Activated CD8-positive, alpha-beta memory T cell treated with anti-CD3 and anti-CD28 coated beads, Interleukin-2, amount 10 ng/mL, durations not matched to agents 7 days and 5 days (primary cell): Measurements from ENCODE around the gene CA6. TPM values are rescaled to one million over a fixed set of nuclear protein-coding genes. Genes with fewer than 3 reads are reported as not detected.
"Not testable (repeated sequence)": the region's sequence is repeated elsewhere in the genome, so short reads cannot be mapped to it uniquely, and the experiment has no call there.

ENCODE experiments used
- ATAC-seq: fragments of 150-1000 bp; cut with Tn5 transposase; one replicate; pipeline ENCODE4 v1.10.0; 2021; ENCODE audit warnings: moderate library complexity
- CTCF ChIA-PET: fragments of 350-600 bp; sonication (Branson Sonifier 250); formaldehyde crosslinking; loops from one replicate; lab custom pipeline; 2021; ENCODE audit warnings: antibody characterized with exemption; lab: Charles Lee
- DNase-seq: peaks from one replicate; pipeline ENCODE4 v3.0.0-alpha.2; 2020
- H3K27ac Mint-ChIP-seq: one replicate; pipeline ENCODE4 v1.8.0; 2021; ENCODE audit warnings: mild to moderate bottlenecking, mixed read lengths
- H3K27me3 Mint-ChIP-seq: one replicate; pipeline ENCODE4 v1.8.0; 2021; ENCODE audit warnings: mixed read lengths
- H3K36me3 Mint-ChIP-seq: one replicate; pipeline ENCODE4 v1.8.0; 2021; ENCODE audit warnings: mild to moderate bottlenecking, mixed read lengths
- H3K4me1 Mint-ChIP-seq: one replicate; pipeline ENCODE4 v1.8.0; 2021; ENCODE audit warnings: mixed read lengths
- H3K4me3 Mint-ChIP-seq: one replicate; pipeline ENCODE4 v1.8.0; 2021; ENCODE audit warnings: mild to moderate bottlenecking, moderate library complexity, mixed read lengths
- H3K9me3 Mint-ChIP-seq: one replicate; pipeline ENCODE4 v1.8.0; 2022; ENCODE audit warnings: low read depth, mixed read lengths
- total RNA-seq, 2 experiments: library from RNA; stranded (reverse); gene quantifications; one replicate each; pipeline ENCODE4 v1.2.3, GENCODE V29; 2021

The CA6 gene
- total RNA-seq, 2 experiments from 2014 or later = 4.8 to 10.1 TPM

DNA sequence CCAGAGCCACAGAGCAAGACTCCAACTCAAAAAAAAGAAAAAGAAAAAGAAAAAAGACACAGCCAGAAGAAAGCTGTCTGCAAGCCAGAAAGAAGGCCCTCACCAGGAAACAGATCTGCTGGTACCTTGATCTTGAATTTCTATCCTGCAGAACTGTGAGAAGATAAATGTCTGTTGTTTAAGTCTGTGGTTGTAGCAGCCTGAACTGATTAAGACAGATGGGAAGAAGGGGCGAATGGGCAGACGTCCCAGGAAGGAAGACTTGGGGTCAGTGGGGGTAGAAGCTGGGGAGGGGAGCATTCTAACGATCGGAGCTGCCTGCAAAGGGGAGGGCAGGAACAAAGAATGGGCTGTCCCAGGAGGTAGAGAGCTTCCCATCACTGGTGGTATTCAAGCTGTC is 74.2 kb downstream of the CA6 start:
- CTCF ChIA-PET = interaction anchor here (1.1 to 2.4 kb wide), 2 partner anchors 10 to 15 kb away, joined by 3 to 9 read pairs; no protein-coding TSS in a partner anchor
- Mint-ChIP-seq H3K4me3 (no peak overlapping the region), H3K4me1 (no peaks in the 10 kb centered on the region), H3K27ac (no peak overlapping the region), H3K36me3 (no peaks in the 10 kb centered on the region), H3K27me3 (peaks cover 16% of the 10 kb centered on the region), H3K9me3 (no peaks in the 10 kb centered on the region)
- ATAC-seq (no peak), DNase-seq (no peak)

GRCh38 chr1:9020305-9020704 is 74.6 kb downstream of the CA6 start:
- no peak overlapping the region for H3K27ac Mint-ChIP-seq
- DNase-seq (no peak), ATAC-seq (no peak)
- H3K27me3 Mint-ChIP-seq = peaks cover 16% of the 10 kb centered on the region
- CTCF ChIA-PET = interaction anchor here (2.4 kb wide), 1 partner anchor 15 kb away, joined by 9 read pairs; no protein-coding TSS in a partner anchor
- H3K9me3 Mint-ChIP-seq = no peaks in the 10 kb centered on the region
- H3K4me1 Mint-ChIP-seq = no peaks in the 10 kb centered on the region
- H3K36me3 Mint-ChIP-seq = no peaks in the 10 kb centered on the region
- no peak overlapping the region for H3K4me3 Mint-ChIP-seq

DNA sequence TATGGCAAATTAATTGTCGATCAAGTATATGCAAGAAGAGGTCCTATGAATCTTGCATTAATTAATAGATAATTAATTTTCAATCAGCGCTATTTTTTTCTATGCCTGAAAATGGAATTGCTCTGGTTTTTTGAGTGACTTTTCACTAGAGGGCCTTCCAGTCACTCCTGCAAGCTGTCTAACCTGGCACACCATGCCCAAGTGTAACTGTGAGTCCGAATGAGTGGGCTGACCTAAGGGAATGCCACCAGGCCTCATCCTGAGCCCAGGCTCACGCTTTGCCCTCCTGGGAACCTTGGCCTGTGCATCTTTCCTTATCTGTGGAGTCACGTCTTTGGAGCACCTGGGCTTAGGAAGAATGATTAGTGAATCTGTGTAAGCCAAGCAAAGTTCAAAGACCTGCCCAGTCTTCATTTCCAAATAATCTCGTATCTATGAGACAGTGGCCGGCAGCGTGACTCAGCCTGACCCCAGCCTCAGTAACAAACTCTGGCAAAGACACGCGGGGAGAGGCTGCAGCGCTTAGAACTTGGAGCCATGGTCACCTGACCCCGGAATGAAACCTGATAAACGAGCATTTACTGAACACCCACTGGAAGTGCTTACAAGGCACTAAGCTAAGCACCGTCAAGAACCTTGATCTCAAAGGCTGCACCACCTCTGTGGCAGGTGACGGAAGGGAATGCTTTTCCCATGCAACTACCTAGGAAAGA is 76.5 kb downstream of the CA6 start:
- H3K27ac Mint-ChIP-seq, H3K9me3 Mint-ChIP-seq, H3K4me1 Mint-ChIP-seq, DNase-seq, H3K36me3 Mint-ChIP-seq, ATAC-seq, H3K4me3 Mint-ChIP-seq: not testable (repeated sequence)
- CTCF ChIA-PET = interaction anchor here (2.4 kb wide), 1 partner anchor 17 kb away, joined by 9 read pairs; no protein-coding TSS in a partner anchor
- peaks cover 16% of the 10 kb centered on the region for H3K27me3 Mint-ChIP-seq

GRCh38 chr1:9022773-9023172 is 77.1 kb downstream of the CA6 start:
- no peak overlapping the region for H3K27ac Mint-ChIP-seq
- H3K9me3 Mint-ChIP-seq = no peaks in the 10 kb centered on the region
- CTCF ChIA-PET = interaction anchor here (2.0 kb wide), 1 partner anchor 78 kb away, joined by 4 read pairs; no protein-coding TSS in a partner anchor
- H3K36me3 Mint-ChIP-seq = no peaks in the 10 kb centered on the region
- H3K27me3 Mint-ChIP-seq = peaks cover 17% of the 10 kb centered on the region
- no peak overlapping the region for H3K4me3 Mint-ChIP-seq
- DNase-seq = no peak
- H3K4me1 Mint-ChIP-seq = no peaks in the 10 kb centered on the region
- no peak for ATAC-seq

Other genes with a start within 250 kb of the CA6 start
- 10 to 100 TPM; 38.3 TPM for gene RERE, start 128.2 kb upstream of the CA6 start, total RNA-seq
- 1,000 to 10,000 TPM; 2,070 to 2,300 TPM for gene ENO1, start 67.2 kb upstream of the CA6 start, total RNA-seq
- not detected for gene SLC2A7, start 80.6 kb downstream of the CA6 start, total RNA-seq
- not detected for gene SLC2A5, start 123.8 kb downstream of the CA6 start, total RNA-seq
- gene GPR157, start 183.2 kb downstream of the CA6 start, total RNA-seq = 1 to 10 TPM; 3.6 to 4.5 TPM